CD4-positive, alpha-beta T cell treated with Interleukin-21 for 1 hour (primary cell): ENCODE data around the gene BLZF1.
A peak's percentile ranks its signal among the peaks of the same experiment; 100 is the strongest.
"Not testable (repeated sequence)": the region's sequence is repeated elsewhere in the genome, so short reads cannot be mapped to it uniquely, and the experiment has no call there.

Source experiments
- DNase-seq: peaks from one replicate; pipeline ENCODE4 v3.0.0-alpha.2; 2020

The BLZF1 gene

DNA sequence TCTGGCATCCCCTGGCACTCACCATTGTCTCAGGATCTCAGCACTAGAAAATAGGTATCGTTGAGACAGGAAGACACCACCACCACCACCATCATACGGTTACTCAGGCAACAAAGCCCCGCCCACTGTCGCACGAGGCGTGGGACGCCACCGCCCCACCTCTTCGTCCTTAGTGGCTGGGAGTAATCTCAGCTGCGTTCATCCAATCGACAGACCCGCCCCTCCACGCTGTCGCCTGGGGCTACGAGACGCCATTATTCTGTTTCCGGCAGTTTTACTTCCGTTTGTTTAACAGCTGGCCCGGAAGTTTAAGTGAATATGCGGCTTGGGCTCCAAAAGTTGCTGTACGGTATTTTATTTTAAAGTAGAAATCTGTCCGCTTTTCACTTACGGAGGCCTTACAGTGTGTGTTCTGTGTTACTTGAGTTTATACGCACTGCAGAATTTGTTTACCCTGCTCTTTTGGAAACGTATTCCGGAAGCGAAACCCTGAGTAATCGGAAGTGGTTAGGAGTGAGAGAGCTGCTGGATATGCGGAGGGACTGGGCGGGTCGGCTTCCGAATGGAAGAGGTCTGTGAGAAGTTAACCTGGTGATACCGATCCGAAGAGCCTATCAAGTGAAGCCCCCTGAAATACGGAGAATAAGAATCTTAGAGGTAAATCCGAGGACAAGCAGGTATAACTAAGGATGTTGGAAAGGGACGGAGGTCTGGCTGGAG, at the start of gene BLZF1, which contains the start of gene NME7:
TSS of gene BLZF1 (plus strand) at position 510 of the 720 bp plus-strand sequence. CDS start 1,328 bp downstream, outside the sequence.
TSS of gene NME7 (minus strand) at position 112 of the 720 bp plus-strand sequence. CDS start at position 25, 87 bp downstream.
- peak; percentile 98 for DNase-seq

- no peak for DNase-seq
Observed at GRCh38 chr1:169318536-169319244, 49.3 kb upstream of the BLZF1 start.

GRCh38 chr1:169321539-169321938, 46.5 kb upstream of the BLZF1 start:
- DNase-seq = no peak

GRCh38 chr1:169322138-169322537, 45.9 kb upstream of the BLZF1 start:
- no peak for DNase-seq

DNA sequence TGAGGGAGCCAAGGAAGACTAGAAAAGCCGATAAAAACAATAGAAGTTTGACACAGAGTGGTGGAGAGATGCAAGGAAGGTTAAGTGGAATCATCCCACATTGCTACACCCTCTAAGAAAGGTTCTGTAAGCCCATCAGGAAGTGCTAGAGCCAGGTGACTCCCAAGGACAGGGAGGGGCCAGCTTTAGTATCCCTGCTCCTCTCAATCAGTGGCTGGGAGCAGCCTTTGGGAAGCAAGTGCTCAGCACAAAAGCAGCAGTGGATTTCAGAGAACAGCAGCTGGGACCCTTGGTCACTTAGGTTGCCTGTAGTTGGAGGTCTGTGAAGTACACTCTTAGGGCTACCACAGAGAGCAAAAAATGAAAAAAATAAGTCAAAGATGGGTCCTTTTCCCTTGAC, 42.9 kb upstream of the BLZF1 start:
- no peak for DNase-seq

DNA sequence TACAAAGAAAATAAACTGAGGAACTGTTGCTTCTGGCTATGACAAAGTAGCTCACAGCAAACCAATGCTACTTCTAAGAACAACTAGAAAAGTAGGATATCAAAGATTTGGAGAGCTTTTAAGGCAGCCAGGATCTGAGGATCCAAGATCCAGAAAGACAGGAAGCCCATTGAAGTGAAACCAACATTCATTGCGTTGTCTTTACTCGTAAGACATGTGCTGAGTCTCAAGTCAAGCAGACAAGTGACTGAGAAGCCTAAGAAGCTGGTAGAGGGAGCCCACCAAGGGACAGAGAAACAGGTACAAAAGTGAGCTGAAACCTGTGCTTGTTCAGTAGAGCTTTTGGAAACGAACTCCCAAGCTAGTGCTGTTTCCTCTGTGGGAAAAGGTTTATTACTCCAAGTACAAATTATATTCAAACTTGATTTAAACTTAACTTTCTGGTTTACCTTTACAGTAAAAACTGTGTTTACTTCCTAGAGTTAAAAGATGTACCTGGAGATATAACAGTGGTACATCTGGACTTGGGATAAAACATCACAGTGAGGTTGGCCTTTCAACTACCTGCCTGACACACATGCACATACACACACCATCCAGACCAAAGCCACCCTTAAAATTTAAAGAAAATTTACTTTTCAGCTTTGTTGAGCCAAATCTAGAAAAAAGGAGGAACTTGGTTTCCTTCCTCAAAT, 41.6 kb upstream of the BLZF1 start:
- DNase-seq = no peak

DNA sequence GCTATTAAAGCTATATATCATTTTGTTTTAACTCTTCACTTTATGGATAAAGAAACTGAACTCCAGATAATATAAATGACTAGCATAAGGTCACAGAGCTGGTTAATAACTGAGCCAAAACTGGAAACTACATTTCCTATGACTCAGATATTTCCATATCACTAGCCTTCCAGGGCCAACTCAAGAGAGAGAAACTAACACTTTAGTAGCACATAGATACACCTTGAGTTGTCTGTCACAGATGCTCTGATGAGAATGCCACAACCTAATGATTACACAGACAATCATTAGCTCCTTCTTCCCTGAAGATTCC, 41.1 kb upstream of the BLZF1 start:
- no peak for DNase-seq

- DNase-seq = no peak
Observed at GRCh38 chr1:169327875-169328274, 40.1 kb upstream of the BLZF1 start.

- no peak for DNase-seq
Observed at GRCh38 chr1:169329383-169329782, 38.6 kb upstream of the BLZF1 start.

DNA sequence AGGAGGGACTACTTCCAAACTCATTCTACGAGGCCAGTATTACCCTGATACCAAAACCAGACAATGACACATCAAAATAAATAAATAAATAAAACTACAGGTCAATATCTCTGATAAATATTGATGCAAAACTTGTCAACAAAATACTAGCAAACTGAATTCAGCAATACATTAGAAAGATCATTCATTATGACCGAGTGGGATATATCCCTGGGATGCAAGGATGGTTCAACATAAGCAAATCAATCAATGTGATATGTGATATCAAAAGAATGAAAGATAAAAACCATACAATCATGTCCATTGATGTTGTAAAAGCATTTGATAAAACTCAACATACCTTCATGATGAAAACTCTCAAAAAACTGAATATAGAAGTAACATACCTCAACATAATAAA, 37.1 kb upstream of the BLZF1 start:
- DNase-seq = no peak

GRCh38 chr1:169334727-169335126, 33.3 kb upstream of the BLZF1 start:
- not testable (repeated sequence) for DNase-seq

GRCh38 chr1:169336947-169337715, 30.9 kb upstream of the BLZF1 start:
- not testable (repeated sequence) for DNase-seq

GRCh38 chr1:169338617-169339016, 29.4 kb upstream of the BLZF1 start:
- DNase-seq = no peak

GRCh38 chr1:169339773-169340172, 28.2 kb upstream of the BLZF1 start:
- DNase-seq = no peak

- DNase-seq = no peak
Observed at GRCh38 chr1:169340882-169341281, 27.1 kb upstream of the BLZF1 start.

- not testable (repeated sequence) for DNase-seq
Observed at GRCh38 chr1:169342096-169342495, 25.9 kb upstream of the BLZF1 start.

GRCh38 chr1:169345511-169345910, 22.5 kb upstream of the BLZF1 start:
- DNase-seq = no peak

DNA sequence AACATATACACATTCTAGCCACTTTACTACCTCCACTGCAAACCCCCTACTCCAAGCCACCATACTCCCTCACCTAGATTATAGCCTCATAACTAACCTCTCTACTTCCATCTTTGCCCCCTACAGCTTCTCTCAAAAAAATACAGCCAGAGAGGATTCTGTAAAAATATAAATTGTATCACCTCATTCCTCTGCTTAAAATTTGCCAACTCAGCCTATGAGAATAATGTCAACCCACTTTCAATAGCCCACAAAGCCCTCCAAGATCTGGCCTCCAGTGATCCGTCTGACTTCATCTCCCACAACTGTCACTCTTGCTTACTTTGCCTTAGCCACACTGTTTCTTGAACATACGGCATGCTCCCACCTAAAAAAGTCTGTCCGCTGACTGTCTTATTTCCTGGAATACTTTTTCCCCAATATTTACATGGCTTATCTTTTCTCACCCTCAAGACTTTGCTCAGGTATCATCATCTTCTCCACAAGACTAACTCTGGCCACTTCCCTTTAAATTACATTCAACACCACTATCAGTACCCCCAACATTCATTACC, 21.9 kb upstream of the BLZF1 start:
- DNase-seq = no peak

- no peak for DNase-seq
Observed at GRCh38 chr1:169347688-169348382, 20.2 kb upstream of the BLZF1 start.

GRCh38 chr1:169348383-169349036, 19.5 kb upstream of the BLZF1 start:
- DNase-seq = peak; percentile 69

- DNase-seq = no peak
Observed at GRCh38 chr1:169360415-169360814, 7.6 kb upstream of the BLZF1 start.

GRCh38 chr1:169361281-169361680, 6.7 kb upstream of the BLZF1 start:
- DNase-seq = no peak
